Sciatic nerve (tissue), 2 donors: ENCODE results near the gene ABLIM2. TPM values are rescaled to one million over a fixed set of nuclear protein-coding genes. Genes with fewer than 3 reads are reported as not detected.

Source experiments
- ATAC-seq: fragments of 200-7000 bp; cut with Tn5 transposase; one replicate; pipeline ENCODE4 v1.9.1; 2020; ENCODE audit warnings: mild to moderate bottlenecking, moderate library complexity
- DNase-seq: peaks from one replicate; pipeline ENCODE4 v3.0.0-alpha.2; 2020; ENCODE audit warnings: low spot score
- intact Hi-C: fragments of 100-400 bp; cut with DNase I; formaldehyde crosslinking; loops from one replicate; pipeline ENCODE4 v1.14.2; 2022
- total RNA-seq: library from RNA; stranded (reverse); fragmentation: NEBNext Ultra II Directional; extraction: Animal tissue kit (Norgen Biotek cat#: 25700); gene quantifications from one replicate; pipeline ENCODE4 v1.2.1, GENCODE V29; 2021
- donor health status: DM: no; HTN: no; CAD: no.
- donor health status: DM: no; HTN: no; CAD: no.

The ABLIM2 gene
- total RNA-seq, 1 donor from 2014 or later, result 44.4 TPM

DNA sequence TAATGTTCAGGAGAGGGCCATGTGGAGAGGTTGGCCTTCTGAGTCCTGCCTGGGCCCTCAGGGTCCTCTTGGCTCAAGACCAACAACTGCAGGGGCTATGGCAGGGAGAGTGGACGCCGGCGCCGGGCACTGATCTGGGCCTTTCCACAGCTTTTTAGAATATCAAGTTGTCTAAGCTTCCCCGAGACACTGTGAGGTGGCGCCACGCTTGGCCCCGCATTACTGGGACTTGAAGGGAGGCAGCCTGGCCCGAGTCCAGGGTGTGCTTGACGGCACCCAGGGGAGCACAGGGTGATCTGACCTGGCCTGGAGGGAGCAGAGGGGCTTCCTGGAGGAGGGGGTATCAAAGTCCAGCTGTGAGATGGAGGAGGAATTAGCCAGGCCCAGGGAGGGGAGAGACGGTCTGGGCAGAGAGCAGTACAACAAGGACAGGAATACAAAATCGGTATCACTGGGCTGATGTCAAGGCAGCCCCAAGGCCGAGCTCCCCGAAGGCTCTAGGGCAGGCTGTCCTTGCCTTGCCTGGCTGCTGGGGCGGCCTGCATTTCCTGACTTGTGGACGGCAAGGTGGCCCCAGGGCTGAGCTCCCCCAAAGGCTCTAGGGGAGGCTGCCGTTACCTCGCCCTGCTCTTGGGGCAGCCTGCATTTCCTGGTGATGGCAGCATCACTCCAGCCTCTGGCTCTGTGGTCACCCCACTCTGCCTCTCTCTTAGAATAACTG lies 28.1 kb downstream of the ABLIM2 start:
- no peak for ATAC-seq
- intact Hi-C loops, result no loop called here
- DNase-seq, result no peak

DNA sequence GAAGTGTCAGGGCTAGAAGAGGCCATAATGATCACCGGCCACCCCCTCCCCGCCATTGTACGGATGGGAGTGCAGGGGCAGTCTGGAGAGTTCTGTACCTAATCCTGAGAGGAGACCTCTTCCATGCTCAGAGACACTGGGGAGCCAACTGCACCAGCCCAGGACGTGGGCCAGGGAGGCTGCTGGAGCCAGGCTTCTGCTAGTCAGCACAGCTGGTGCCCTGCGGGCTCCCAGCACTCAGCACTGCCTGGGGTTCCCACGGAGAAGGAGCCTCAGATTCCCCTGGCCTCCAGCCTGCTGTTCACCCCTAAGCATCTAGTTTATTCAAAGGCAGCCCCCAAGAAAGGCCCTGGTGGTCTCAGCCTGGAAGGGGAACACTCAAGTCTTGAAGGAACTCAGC lies 28.8 kb downstream of the ABLIM2 start:
- ATAC-seq (no peak), DNase-seq (no peak)
- intact Hi-C loops, result no loop called here

DNA sequence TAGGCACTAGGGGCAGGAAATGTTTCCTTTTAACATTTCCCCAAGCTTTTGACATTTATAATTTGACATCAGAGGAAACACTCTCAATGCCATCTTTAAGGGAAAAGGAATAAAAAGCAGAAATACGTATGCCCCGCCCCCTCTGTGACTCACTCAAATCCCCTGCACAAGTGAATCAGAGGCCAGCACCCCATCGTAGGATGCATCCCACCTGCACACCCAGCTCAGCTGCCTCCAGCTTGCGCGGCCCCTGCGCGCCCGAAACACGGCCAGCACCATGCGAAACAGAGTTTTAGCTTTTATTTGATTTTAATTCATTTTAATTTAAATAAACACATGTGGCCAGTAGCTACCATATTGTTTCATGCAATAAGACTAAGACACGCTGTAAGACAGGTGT lies 29.5 kb downstream of the ABLIM2 start:
- intact Hi-C loops, result no loop called here
- ATAC-seq (no peak), DNase-seq (no peak)

DNA sequence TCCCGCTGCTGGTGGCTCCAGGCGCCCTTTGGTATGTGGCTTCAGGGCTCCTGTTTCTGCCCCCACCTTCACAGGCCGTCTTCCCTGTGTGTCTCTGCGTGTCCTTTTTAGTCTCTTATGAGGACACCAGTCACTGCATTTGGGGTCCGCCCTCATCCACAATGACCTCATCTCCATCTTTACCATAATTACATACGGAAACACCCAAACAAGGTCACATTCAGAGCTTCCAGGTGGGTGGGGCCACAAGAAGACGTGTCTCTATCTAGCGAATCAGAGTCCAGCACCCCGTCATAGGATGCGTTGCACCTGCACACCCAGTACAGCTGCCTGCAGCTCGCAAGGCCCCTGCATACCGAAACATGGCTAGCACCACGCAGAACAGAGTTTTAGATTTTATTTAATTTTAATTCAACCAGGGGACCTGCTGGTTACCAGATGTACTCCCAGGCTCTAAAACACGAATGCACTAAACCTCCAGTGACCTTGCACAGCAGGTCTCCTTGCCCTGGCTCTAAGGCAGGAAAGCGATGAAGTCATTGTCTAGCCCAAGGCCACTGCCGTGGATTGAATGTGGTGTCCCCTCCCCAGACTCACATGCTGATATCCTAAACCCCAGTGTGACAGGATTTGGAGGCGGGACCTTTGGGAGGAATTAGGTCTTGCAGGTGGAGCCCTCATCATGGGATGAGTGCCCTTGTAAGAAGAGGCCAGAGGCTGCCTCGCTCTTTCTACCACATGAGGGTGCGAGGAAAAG lies 30.3 kb downstream of the ABLIM2 start:
- DNase-seq (no peak), ATAC-seq (no peak)
- intact Hi-C loops, result no loop called here

DNA sequence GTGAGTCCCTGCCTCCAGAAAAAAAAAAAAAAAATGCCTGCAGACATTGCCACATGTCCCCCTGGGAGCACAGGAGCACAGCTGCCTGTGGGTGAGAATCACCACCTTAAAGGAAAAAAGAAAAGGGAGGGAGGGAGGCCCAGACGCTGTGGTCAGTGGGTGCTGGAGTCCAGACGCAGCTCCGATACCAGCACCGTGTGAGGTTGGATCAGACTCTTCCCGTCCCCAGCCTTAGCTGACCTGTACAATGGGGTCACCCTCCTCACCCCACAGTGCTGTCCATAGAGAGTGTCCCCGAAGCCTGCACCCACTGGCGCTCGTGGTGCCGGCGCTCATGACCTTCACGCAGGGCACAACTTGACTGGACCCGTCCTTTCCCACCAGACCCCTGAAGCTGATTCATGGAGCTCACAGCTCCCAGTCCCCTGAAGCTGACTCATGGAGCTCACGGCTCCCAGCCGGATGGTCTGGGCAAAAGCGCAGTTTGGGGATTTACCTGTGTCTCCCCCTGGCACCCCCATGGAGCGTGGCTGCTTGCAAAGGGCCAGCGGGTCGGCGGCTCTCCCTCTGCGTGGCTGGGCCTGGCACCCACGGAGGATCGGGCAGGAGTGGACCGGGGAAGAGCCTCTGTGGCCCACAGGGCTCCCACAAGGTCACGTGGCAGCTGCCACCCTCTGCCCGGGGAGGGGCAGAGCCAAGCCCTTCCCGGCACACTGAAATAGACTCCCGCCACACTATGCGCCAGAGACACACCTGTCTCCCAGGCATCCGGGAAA lies 31.4 kb downstream of the ABLIM2 start:
- DNase-seq (no peak), ATAC-seq (no peak)
- intact Hi-C loops, result no loop called here

DNA sequence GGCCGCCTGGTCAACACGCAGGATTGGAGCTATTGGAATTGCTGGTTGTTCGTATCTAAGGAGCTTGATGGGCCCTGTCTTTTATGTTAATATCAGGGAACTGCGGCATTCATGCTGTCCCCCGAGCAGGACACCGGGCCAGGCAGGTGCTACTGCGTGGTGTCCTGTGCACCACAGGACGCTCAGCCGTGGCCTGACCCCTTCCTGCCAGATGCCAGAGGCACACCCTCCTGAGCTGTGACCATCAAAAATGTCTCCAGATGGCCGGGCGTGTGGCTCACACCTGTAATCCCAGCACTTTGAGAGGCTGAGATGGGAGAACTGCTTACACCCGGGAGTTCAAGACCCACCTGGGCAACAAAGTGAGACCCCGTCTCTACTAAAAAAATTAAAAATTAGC lies 32.1 kb downstream of the ABLIM2 start:
- intact Hi-C loops, result no loop called here
- ATAC-seq (no peak), DNase-seq (no peak)

DNA sequence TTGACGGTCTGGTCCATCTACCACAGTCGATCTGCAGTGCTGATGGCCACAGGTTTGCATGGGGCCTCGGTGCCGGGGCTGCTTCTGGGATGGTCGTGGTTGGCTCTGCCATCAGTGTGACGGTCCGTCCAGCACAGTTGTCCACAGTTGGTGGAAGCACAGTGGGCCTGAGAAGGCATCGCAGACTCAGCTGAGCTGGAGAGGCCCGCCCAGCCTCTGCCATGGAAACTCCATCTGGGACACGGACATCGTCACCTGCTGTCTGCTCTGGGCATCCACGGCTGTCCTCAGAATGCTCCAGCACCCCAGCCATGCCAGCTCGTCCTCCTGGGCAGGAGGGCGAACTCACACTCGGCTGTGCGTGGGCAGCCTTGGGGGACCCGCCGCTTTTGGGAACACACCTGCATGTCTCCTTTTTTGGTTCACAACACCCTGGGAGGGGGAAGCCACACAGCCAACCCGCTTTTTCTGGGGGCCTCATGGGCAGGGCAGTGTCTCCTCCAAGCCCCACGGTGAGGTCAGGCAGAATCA lies 33.0 kb downstream of the ABLIM2 start:
- intact Hi-C loops, result no loop called here
- no peak for ATAC-seq
- no peak for DNase-seq

DNA sequence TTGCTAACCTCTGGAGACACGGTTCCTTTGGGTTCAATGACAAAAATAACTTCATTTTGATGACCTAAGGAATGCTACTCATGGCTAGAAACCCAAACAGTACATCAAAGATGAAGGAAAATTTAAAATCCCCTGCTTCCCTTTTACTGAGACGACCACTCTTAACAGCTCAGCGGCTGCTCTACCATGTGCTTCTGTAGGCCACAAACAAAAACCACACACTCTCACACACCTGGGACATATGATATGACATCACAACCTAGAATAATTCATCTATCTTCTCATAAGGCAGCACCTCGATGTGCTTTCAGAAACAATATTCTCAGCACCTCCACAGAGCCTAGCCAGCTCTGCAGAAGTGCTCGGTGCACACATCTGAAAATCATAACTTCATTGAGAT lies 34.7 kb downstream of the ABLIM2 start:
- intact Hi-C loops, result no loop called here
- no peak for ATAC-seq

DNA sequence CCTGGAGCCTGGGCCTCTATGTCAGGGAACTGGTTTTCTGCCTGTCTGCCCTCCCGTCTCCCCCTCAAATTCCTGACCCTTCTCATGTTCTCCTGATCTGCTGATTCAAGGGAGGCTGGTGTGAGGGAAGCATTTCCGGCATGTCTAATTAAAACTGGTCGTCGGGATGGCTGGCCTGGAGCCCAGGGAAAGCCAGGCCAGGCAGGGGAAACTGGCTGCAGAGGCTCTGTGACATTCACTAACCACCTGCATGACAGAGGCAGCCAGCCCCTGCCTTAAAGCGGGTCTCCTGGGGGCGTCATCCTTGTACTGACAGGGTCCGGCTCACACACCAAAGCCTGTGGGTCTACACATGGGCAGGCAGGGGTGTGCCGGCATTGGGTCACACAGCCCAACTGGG lies 35.2 kb downstream of the ABLIM2 start:
- DNase-seq (no peak), ATAC-seq (no peak)
- intact Hi-C loops, result no loop called here

More for the DNA sequence above, 34.7 kb downstream of the ABLIM2 start:
- no peak for DNase-seq

DNA sequence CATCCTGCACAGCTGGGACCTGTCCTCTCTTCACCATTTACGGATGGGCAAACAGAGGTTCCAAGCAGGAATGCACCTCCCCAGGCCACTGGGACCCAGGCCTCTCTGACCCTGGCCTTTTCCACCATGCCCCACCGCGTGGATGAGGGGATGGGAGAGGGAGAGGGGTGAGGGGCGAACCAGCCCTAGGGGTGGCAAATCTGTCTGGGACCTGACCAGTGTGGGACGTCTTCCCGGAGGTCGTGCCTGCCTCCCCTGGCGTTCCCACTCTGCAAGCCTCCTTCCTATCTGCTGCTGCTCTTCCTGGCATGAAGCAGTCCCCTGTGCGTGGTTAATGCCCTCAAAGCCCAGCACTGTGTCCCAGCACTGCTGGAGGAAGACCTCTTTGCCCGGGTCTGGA lies 35.9 kb downstream of the ABLIM2 start:
- intact Hi-C loops, result no loop called here
- DNase-seq, result no peak
- ATAC-seq, result no peak

DNA sequence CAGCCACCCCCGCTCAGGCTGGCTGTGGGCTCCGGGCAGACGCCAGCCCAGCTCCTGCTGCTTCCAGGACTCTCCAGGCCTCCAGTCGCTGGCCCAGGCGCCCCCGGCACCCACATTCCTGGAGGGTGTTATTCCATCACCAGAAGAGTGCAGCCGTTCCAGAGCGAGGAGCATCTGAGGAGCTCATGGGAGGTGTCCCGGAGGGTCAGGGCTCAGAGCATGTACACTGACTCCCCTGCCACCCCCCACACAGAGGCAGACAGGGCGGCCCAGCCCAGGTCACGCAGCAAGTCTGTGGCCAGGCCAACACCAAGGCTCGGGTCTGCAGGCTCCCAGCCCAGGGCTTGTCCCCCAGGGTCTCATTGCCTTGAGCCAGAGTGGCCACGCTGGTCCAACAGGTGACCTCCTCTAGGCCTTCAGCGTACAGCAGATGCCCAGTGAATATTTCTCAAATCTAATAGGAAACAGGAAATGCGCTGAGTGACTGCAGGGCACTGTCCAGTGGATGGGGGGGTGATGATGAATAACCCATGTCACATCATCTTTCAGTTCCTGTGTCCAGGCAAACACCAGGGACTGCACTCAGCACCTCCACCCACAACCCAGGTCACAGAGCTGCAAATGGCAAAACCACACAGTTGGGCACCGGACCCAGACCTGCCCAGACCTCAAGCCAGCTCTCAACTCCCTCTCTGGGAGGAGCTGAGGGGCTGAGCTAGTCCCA lies 37.2 kb downstream of the ABLIM2 start:
- DNase-seq, result no peak
- ATAC-seq, result no peak
- intact Hi-C loops, result no loop called here

DNA sequence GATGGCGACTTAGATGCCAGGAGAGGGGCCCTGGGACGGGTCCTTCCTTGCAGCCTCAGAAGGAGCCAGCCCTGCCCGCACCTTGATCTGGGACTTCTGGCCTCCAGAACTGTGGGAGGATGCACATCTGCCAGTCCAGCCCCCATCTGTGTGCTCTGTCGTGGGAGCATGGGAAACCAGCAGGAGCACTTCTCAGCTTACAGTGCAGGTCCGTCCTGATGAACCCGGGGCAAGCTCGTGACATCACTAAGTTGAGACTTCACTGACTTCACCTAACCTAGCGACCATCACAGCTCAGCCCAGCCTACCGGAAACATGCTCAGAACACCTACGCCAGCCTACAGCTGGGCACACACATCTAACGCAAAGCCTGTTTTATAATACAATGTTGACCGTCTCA lies 38.1 kb downstream of the ABLIM2 start:
- DNase-seq (no peak), ATAC-seq (no peak)
- intact Hi-C loops, result no loop called here

DNA sequence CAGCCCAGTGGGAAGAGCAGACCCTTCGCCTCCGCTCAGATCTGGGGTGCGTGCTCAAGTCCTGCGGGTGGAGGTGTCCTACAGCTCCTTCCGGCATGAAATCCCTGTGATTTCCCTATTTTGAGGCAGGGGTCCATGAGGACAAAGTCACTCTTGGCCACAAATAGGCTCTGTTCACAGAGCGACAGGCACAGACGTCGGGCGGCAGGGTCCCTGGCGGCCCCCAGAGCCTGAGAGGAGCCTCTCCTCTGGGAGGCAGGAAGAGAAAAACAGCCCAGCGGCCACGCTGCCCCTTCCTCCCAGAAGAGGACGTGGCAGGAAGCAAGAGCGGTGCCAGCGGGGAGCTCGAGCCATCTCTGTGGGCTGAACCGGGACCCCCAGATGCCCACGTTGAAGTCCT lies 38.7 kb downstream of the ABLIM2 start:
- DNase-seq (no peak), ATAC-seq (no peak)
- intact Hi-C loops, result no loop called here

DNA sequence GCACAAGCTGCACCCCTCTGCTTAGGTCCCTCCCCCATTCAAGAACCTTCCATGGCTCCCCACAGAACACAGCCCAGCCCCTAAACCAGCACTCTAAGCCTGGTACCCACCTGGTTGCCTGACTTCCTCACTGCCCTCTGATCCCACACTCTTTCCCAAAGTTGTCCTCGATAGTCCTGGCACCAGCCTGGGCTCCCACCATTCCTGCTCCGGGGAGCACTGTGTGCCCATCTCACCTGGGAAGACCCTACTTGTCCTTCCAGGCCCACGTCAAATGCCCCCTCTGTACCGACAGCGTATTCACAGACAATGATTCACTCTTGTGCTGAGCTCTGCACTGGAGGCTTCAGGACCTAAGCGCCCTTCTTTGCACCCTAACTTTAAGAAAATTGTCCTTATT lies 40.1 kb downstream of the ABLIM2 start:
- intact Hi-C loops, result no loop called here

DNA sequence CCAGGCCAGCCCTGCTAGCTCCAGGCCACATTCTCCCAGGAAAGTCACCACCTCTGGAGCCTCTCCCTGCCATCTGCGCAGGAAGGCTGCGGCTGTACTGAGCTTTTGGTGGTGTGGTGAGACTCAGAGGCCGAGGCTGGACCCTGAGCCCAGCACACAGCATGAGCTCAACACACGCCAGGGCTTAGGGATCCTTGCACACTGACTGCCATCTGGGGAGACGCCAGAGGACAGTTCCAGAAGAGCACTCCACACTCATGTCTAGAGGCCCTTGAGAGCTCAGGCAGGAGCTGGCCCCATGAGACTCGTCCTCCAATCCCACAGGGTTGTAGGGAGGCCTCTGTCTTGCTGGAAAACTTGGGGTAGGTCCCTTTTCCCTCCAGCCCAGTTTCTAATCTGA lies 40.6 kb downstream of the ABLIM2 start:
- intact Hi-C loops, result no loop called here
- ATAC-seq, result no peak
- DNase-seq, result no peak

More for the DNA sequence above, 40.1 kb downstream of the ABLIM2 start:
- no peak for ATAC-seq
- no peak for DNase-seq

DNA sequence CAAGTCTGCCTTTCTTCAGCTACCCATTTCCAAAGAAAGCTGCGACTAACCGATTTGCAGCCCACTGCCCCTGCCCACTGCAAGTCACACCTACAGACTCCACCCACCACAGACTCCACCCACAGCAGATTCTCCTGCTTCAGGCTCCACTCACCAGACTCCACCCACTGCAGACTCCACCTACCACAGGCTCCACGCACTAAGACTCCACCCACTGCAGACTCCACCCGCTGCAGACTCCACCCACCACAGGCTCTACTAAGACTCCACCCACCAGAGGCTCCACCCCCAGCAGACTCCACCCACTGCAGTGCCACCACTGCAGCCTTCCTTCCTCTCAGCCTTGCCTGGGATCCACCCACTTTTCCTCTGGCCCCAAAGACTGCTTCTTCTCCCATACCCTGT lies 41.3 kb downstream of the ABLIM2 start:
- no peak for DNase-seq
- ATAC-seq, result peak; percentile 59
- intact Hi-C loops, result no loop called here

DNA sequence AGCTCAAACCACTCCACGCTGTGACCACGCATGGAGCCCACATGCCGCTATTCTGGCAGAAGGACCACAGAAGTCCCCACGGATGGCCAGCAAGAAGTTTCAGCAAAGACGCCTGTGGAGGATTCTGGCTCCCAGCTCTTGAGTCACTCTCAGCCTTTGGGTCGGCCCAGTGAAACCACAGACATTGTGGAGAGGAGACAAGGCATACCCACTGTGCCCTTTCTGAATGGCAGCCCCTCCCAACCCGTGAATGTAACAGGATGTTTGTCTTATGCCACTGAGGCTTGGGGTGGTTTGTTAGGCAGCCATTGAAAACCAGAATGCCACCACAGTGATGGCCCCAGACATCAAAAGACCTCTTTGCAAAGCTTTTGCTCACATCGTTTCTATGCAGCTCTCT lies 42.7 kb downstream of the ABLIM2 start:
- no peak for ATAC-seq
- intact Hi-C loops, result no loop called here

DNA sequence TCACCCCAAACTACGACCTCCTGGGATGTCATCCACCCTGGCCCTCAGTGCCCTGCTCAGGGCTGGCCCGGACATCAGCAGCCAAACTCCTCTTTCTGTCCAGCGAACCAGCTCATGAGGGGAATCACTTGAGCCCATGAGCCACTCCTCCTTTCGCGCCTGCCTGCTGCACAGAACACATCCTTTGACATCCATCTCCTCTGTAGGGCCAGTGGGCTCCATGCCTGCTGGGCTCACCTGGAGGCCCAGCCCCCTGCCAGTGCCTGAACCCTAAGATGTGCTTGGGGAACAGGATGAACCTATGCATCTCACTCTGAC lies 43.5 kb downstream of the ABLIM2 start:
- ATAC-seq (no peak), DNase-seq (no peak)
- intact Hi-C loops, result no loop called here

More for the DNA sequence above, 42.7 kb downstream of the ABLIM2 start:
- no peak for DNase-seq

DNA sequence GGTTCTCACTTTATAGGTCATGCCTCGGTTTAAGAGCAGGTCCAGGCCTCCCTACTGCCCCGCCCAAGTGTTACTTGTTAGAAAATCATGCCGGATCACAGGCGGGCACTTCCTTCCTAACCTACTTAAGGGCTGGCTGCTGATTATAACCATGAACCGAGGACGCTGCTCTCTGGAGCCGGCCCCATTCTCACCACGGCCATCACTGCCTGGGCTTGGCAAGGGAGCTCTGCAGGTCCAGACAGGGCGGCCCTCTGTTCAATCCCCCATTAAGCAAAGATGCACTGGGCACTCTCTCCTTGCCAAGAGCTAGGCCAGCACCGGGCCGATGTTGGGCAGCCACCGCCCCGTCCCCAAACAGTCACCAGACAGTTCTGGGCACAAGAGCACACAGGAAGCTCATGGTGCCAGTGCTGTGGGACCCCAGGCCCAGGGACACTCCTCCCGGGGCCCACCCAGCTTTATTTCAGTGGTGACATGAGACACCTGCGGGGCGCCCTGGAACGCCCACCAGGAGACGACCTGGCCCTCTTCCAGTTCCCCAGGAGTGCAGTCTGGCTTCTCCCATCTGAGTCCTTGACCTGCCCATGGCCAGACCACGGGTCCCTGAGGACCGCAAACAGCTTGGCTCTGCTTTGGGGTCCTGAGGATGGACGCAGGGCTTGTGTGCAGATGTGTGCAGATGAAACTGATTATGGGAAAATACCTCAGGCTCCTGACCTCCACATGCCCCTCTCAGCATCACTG lies 44.0 kb downstream of the ABLIM2 start:
- no peak for DNase-seq
- intact Hi-C loops, result no loop called here
- no peak for ATAC-seq
